RWPE2 (cell line): ENCODE measurements around the gene RNF141.
A peak's percentile ranks its signal among the peaks of the same experiment; 100 is the strongest.

ENCODE experiments used
- ATAC-seq: fragments of 200-7000 bp; cut with Tn5 transposase; 3 replicates; pipeline ENCODE4 v1.9.1; 2021; ENCODE audit warnings: low read depth
- DNase-seq: peaks from one replicate; pipeline ENCODE4 v3.0.0-alpha.2; 2020; ENCODE audit warnings: low spot score
- H3K27ac ChIP-seq: fragments of 450-650 bp; 2 replicates; pipeline ENCODE4 v1.5.1; 2017; ENCODE audit warnings: mild to moderate bottlenecking; ENCODE audit not compliant: poor library complexity, severe bottlenecking
- H3K27me3 ChIP-seq: fragments of 250-450 bp; sonication (Bioruptor Pico); 2 replicates; pipeline ENCODE4 v1.5.1; 2021; ENCODE audit warnings: mild to moderate bottlenecking, moderate library complexity; ENCODE audit not compliant: insufficient read depth, poor library complexity, severe bottlenecking
- H3K36me3 ChIP-seq: fragments of 250-450 bp; sonication (Bioruptor Pico); 2 replicates; pipeline ENCODE4 v1.5.1; 2020; ENCODE audit warnings: low read depth, mild to moderate bottlenecking, moderate library complexity
- H3K4me1 ChIP-seq: fragments of 250-450 bp; sonication (Bioruptor Pico); 2 replicates; pipeline ENCODE4 v1.5.1; 2021; ENCODE audit warnings: mild to moderate bottlenecking, moderate library complexity; ENCODE audit not compliant: insufficient read depth, poor library complexity, severe bottlenecking
- H3K4me3 ChIP-seq: fragments of 250-450 bp; sonication (Bioruptor Pico); 2 replicates; pipeline ENCODE4 v1.5.1; 2021; ENCODE audit warnings: mild to moderate bottlenecking, moderate library complexity; ENCODE audit not compliant: severe bottlenecking
- H3K9me3 ChIP-seq: fragments of 250-450 bp; sonication (Bioruptor Pico); 2 replicates; pipeline ENCODE4 v1.5.1; 2021; ENCODE audit warnings: mild to moderate bottlenecking, moderate library complexity; ENCODE audit not compliant: severe bottlenecking
- TF ChIP-seq, protein P1 (sequence below): fragments of 450-650 bp; IDR thresholded peaks from one replicate; pipeline ENCODE4 v1.5.1; 2017; ENCODE audit warnings: mild to moderate bottlenecking, moderate library complexity; ENCODE audit not compliant: poor library complexity, severe bottlenecking

The RNF141 gene

DNA sequence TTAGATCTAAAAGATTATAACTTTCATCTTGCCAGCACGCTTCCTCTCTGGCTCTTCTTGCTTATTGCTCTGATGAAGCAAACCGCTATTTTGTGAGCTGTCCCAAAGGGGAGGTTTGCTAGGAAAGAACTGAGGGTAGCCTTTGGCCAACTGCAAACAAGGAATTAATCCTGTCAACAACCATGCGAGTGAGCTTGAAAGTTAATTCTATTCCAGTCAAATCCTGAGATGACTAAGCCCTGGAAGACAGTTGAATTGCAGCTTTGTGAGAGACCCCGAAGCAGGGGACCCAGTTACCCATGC lies 10.3 kb upstream of the RNF141 start:
- H3K4me3 ChIP-seq: no peak overlapping the region
- H3K4me1 ChIP-seq: peaks cover 3% of the 10 kb centered on the region
- H3K9me3 ChIP-seq: no peaks in the 10 kb centered on the region
- H3K27me3 ChIP-seq: no peaks in the 10 kb centered on the region
- ATAC-seq: no peak
- H3K27ac ChIP-seq: no peak overlapping the region
- TF ChIP-seq, protein P1, sequence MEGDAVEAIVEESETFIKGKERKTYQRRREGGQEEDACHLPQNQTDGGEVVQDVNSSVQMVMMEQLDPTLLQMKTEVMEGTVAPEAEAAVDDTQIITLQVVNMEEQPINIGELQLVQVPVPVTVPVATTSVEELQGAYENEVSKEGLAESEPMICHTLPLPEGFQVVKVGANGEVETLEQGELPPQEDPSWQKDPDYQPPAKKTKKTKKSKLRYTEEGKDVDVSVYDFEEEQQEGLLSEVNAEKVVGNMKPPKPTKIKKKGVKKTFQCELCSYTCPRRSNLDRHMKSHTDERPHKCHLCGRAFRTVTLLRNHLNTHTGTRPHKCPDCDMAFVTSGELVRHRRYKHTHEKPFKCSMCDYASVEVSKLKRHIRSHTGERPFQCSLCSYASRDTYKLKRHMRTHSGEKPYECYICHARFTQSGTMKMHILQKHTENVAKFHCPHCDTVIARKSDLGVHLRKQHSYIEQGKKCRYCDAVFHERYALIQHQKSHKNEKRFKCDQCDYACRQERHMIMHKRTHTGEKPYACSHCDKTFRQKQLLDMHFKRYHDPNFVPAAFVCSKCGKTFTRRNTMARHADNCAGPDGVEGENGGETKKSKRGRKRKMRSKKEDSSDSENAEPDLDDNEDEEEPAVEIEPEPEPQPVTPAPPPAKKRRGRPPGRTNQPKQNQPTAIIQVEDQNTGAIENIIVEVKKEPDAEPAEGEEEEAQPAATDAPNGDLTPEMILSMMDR: no peak
- H3K36me3 ChIP-seq: no peaks in the 10 kb centered on the region
- no peak for DNase-seq

DNA sequence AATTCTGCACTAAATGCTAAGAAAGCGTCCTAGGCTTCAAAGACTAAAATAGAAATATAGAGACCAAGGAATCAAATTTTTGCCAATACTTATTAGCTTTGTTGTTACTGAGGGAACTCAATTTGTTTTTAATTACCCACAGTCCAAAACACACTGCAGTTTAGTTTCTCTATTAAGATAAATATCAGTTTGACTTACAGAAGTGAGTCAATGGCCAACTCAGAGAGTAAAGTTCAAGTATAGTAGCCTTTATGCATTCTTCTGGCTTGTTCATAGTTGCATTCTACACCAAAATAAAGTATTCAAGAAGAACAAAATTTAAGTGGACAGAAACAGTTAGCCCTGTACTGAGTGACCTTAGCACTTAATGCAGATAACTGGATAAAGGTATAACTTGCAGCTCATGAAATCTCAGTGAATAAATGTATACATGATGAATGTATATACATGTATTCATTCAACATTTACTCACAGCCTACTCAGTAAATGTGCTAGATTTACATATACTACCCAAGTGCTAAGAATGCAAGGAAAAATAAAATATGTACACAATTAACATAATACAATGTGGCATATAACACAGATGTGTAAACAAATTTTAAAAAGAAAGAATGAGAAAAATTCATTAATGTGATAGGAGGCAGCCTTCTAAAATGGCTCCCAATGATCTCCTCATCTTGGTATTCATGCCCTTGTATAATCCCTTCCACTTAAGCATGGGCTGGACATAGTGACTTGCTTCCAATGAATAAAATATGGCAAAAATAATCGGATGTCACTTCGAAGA lies 9.7 kb upstream of the RNF141 start:
- ATAC-seq (peak; percentile 92), DNase-seq (no peak)
- Histone ChIP-seq H3K9me3 (no peaks in the 10 kb centered on the region), H3K4me1 (peaks cover 3% of the 10 kb centered on the region), H3K4me3 (no peak overlapping the region), H3K36me3 (no peaks in the 10 kb centered on the region), H3K27me3 (no peaks in the 10 kb centered on the region), H3K27ac (no peak overlapping the region)
- TF ChIP-seq, protein P1: no peak

DNA sequence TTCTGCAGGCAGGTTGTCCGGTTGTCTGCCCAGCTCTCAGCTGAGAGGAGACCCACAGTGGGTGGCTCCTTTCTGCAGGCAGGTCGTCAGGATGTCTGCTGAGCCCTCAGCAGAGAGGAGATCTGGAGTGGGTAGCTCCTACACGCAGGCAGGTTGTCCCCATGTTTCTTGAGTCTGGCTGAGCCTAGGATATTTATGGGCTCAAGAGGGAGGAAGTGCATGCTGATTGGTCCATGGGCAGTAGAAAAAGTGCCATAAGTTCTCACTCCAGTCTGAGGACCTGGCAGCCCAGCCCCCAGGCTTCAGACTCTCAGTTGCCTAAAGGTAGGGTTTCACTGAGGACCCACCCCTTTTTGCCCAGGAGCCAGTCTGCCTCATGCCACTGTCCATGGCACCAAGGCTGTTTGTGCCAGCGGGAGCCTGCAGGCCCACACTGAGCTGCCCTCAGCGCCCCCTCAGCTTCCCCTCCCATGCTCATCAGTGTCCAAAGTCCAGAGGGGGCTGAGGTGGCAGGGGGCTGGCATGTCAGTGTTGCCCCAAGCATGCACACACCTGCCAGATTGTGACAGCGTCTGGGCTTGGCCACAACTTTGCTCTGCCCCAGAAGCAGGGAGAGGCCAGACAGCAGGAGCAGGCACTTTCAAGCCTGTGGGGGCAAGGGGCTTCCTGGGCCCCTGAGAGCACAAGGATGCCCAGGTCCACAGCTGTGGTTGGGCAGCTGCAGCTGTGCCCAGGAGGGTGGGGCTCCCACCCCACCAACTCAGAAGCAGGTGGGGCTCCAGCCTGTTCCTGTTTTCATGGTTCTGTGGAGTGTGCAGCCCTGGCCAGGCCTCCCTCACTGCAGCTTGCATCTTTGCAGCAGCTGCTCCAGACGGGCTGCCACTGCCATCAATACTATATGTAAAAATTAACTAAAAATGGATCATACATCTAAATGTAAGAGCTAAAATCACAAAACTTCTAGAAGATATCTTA lies 3.8 kb upstream of the RNF141 start:
- no peak for ATAC-seq
- H3K9me3 ChIP-seq: no peaks in the 10 kb centered on the region
- no peaks in the 10 kb centered on the region for H3K36me3 ChIP-seq
- TF ChIP-seq, protein P1: no peak
- no peak overlapping the region for H3K27ac ChIP-seq
- DNase-seq: no peak
- no peak overlapping the region for H3K4me3 ChIP-seq
- peaks cover 2% of the 10 kb centered on the region for H3K4me1 ChIP-seq
- H3K27me3 ChIP-seq: no peaks in the 10 kb centered on the region

DNA sequence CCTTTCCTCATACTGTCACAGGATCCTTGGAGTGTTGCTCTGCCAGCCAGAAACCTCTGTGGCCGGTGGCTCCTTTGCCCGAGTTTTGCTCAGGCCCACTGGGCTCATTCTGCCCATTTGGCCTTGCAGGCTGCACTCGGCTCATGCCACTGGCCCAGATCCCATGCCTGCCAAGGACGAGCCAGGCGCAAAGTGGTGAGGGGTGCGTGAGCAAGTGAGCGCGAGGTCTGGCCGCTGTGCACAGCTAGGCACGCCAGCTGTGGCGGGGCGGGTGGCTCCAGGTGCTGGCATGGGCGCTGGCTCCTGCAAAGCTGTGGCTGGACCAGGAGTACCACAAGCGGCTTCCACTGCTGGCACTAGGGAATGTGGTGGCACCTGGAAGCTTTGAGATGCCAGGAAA lies 2.8 kb upstream of the RNF141 start:
- H3K4me3 ChIP-seq: no peak overlapping the region

More for the DNA sequence above, 2.8 kb upstream of the RNF141 start:
- no peak overlapping the region for H3K27ac ChIP-seq
- ATAC-seq (no peak), DNase-seq (no peak)
- H3K4me1 ChIP-seq: peaks cover 7% of the 10 kb centered on the region
- H3K9me3 ChIP-seq: no peaks in the 10 kb centered on the region
- no peaks in the 10 kb centered on the region for H3K27me3 ChIP-seq
- TF ChIP-seq, protein P1: no peak
- no peaks in the 10 kb centered on the region for H3K36me3 ChIP-seq
